Measurements from ENCODE around the gene PLEKHA3. TPM values are rescaled to one million over a fixed set of nuclear protein-coding genes. Genes with fewer than 3 reads are reported as not detected.

PLEKHA3 gene
- total and polyA plus RNA-seq, 10 of the 15 experiments (the other 5 are each of a cell fraction or from before 2014, with no cell fraction given), result 1.4 to 21.1 (median 7.4) TPM

DNA sequence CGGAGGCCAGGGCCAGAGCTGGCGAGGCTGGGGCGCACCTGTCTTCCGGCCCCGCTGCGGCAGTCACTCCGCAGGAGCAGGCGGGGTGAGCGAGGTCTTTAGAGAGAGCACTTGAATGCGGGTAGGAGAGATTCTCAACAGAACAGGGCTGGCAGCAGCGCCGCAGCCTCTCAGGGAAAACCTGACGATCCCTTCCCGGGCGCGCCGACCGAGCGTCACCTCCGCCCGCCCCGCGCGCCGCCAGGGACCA, 29.8 kb upstream of the PLEKHA3 start (continued):
- TF ChIP-seq IKZF1 (conservative IDR thresholded peaks at IDR 0.05), result peak; percentile 81; the same call in 1 of the 2 replicates
- no peak for TF ChIP-seq BMI1 (IDR thresholded peaks at IDR 0.05; ENCODE audit: borderline replicate concordance)
- TF ChIP-seq CREB1 (IDR thresholded peaks at IDR 0.05; ENCODE audit: low read depth), result peak; percentile 70
- TF ChIP-seq MEF2B (IDR thresholded peaks at IDR 0.05; ENCODE audit: partially characterized antibody, poor library complexity, severe bottlenecking), result no peak
- TF ChIP-seq IKZF2 (IDR thresholded peaks at IDR 0.05), result 0 out of 4 replicates have a peak, but pooled peaks of 1 of the 2 experiments have one; percentile 38
- TF ChIP-seq RUNX3 (IDR thresholded peaks at IDR 0.05; ENCODE audit: low read length), result no peak
- TF ChIP-seq KAT2A (conservative IDR thresholded peaks at IDR 0.05; ENCODE audit: control insufficient read depth, low read depth, low read length), result no peak
- TF ChIP-seq BACH1 (IDR thresholded peaks at IDR 0.05; ENCODE audit: borderline replicate concordance), result no peak
- no peak for TF ChIP-seq FOXM1 (IDR thresholded peaks at IDR 0.05; ENCODE audit: low read depth, low read length)

DNA sequence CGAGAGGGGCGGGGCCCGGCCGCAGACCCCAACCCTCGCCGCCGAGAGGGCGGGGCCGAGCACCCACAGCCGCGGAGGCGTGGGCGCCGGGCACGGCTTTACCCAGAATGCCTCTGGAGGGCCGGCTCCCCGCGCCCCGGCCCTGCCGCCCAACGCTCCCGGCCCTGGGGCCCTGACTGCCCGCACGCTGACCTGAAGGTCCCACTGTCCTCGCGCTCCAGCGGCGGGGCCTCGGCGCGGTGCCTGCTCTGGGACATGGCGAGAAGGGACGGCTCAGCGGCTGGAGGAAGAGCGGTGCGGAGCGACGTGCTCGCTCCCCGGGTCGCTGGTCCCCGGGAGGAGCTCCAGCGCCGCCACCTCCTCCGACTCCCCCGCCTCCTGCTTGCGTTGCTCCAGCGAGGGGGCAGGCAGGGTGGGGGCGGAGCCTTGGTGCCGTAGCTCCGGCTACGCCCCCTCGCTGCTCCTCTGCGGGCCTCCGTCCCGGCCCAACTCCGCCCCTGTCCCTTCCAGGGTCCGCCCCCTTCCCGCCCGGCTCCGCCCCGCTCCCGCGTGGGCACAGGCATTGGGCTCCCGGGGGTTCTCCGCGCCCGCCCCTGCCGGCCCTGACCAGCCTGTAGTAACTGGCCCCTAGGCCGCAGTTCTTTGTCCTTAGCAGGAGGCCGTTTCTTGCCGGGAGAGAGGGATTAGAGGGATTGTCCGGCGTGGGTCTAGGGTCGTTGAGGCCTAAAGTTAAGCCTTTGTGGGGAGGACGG, 29.3 kb upstream of the PLEKHA3 start, which contains the start of the genes PJVK and PRKRA:
Gene PJVK (plus strand): TSS at position 605 of the 752 bp plus-strand sequence. CDS start 2,032 bp downstream, outside the sequence.
Gene PRKRA (minus strand): TSS at position 402 of the 752 bp plus-strand sequence. CDS start 145 bp downstream, at position 257.
- ChIA-PET SMC1A (ENCODE audit: uncharacterized antibody, unreplicated experiment) (interaction anchor here (0.9 to 4.7 kb wide), 7 partner anchors 13 to 77 kb away, joined by 3 to 24 read pairs (median 7); no protein-coding TSS in a partner anchor), POLR2A (interaction anchor here (0.9 to 3.2 kb wide), 9 partner anchors 8 to 77 kb away, joined by 3 to 21 read pairs (median 4); no protein-coding TSS in a partner anchor), CTCF (interaction anchor here (0.7 to 5.5 kb wide), 8 partner anchors 10 to 571 kb away, joined by 3 to 41 read pairs (median 4); no protein-coding TSS in a partner anchor), RAD21 (ENCODE audit: unreplicated experiment) (interaction anchor here (0.8 to 3.5 kb wide), 7 partner anchors 18 to 76 kb away, joined by 3 to 26 read pairs (median 6); no protein-coding TSS in a partner anchor)
- Histone ChIP-seq H3K4me3 (peak within 1 kb of the TSS; percentile 94), H3K36me3 (ENCODE audit: control insufficient read depth in 2 of 2, insufficient read depth in 2 of 2, low read length in 1 of 2) (peaks cover 0 to 14% of the 10 kb centered on the region in 2 experiments; a peak in 2 of 4 replicates), H3K79me2 (ENCODE audit: control insufficient read depth, insufficient read depth, low read length) (peaks cover 28% of the 10 kb centered on the region), H3K9me3 (replicated peaks; ENCODE audit: control insufficient read depth, insufficient read depth, low read length) (no peaks in the 10 kb centered on the region), H3K27me3 (replicated peaks in 1 of 2; ENCODE audit: control insufficient read depth in 2 of 2, insufficient read depth in 2 of 2, low read length in 1 of 2) (no peaks in the 10 kb centered on the region), H2AFZ (ENCODE audit: control insufficient read depth, low read depth, low read length) (peak within 1 kb of the TSS; percentile 95), H3K9ac (ENCODE audit: control insufficient read depth, insufficient read depth, low read length) (peak within 1 kb of the TSS; percentile 99), H4K20me1 (ENCODE audit: control insufficient read depth, insufficient read depth) (no peaks in the 10 kb centered on the region), H3K27ac (ENCODE audit: control insufficient read depth, insufficient read depth) (peak within 1 kb of the TSS; percentile 94), H3K4me1 (ENCODE audit: control insufficient read depth, insufficient read depth, low read length) (peaks cover 9% of the 10 kb centered on the region), H3K4me2 (ENCODE audit: control insufficient read depth, insufficient read depth) (peak within 1 kb of the TSS; percentile 97)
- in situ Hi-C loops (cut with MboI), result no loop called here
- under 1% methylated on average over 72 of the region's 76 CpGs for WGBS (ENCODE audit: insufficient coverage, insufficient replicate concordance, low lambda C conversion rate, missing lambda C conversion rate)
- peak; percentile 91 for ATAC-seq
- intact Hi-C loops (cut with micrococcal nuclease; ENCODE audit: unreplicated experiment), result loop anchor here (1.0 kb wide), 2 partner anchors 27 to 37 kb away; partner anchors contain the start of gene FKBP7
- FAIRE-seq, result peak; percentile 57
- BruUV-seq (replicated peaks), result no TSS peak
- DNase-seq (ENCODE audit: low read depth, low spot score), result peak; percentile 81
- TF ChIP-seq, protein P1, sequence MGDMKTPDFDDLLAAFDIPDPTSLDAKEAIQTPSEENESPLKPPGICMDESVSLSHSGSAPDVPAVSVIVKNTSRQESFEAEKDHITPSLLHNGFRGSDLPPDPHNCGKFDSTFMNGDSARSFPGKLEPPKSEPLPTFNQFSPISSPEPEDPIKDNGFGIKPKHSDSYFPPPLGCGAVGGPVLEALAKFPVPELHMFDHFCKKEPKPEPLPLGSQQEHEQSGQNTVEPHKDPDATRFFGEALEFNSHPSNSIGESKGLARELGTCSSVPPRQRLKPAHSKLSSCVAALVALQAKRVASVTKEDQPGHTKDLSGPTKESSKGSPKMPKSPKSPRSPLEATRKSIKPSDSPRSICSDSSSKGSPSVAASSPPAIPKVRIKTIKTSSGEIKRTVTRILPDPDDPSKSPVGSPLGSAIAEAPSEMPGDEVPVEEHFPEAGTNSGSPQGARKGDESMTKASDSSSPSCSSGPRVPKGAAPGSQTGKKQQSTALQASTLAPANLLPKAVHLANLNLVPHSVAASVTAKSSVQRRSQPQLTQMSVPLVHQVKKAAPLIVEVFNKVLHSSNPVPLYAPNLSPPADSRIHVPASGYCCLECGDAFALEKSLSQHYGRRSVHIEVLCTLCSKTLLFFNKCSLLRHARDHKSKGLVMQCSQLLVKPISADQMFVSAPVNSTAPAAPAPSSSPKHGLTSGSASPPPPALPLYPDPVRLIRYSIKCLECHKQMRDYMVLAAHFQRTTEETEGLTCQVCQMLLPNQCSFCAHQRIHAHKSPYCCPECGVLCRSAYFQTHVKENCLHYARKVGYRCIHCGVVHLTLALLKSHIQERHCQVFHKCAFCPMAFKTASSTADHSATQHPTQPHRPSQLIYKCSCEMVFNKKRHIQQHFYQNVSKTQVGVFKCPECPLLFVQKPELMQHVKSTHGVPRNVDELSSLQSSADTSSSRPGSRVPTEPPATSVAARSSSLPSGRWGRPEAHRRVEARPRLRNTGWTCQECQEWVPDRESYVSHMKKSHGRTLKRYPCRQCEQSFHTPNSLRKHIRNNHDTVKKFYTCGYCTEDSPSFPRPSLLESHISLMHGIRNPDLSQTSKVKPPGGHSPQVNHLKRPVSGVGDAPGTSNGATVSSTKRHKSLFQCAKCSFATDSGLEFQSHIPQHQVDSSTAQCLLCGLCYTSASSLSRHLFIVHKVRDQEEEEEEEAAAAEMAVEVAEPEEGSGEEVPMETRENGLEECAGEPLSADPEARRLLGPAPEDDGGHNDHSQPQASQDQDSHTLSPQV (IDR thresholded peaks at IDR 0.05), result no peak
- 0 out of 2 replicates have a peak, but pooled peaks have one; percentile 37 for TF ChIP-seq CHD1 (IDR thresholded peaks at IDR 0.05; ENCODE audit: low read depth, low read length)
- TF ChIP-seq RELA (IDR thresholded peaks at IDR 0.05; ENCODE audit: borderline replicate concordance, partially characterized antibody), result peak; percentile 53
- TF ChIP-seq, protein P2, sequence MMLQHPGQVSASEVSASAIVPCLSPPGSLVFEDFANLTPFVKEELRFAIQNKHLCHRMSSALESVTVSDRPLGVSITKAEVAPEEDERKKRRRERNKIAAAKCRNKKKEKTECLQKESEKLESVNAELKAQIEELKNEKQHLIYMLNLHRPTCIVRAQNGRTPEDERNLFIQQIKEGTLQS (IDR thresholded peaks at IDR 0.05; ENCODE audit: borderline replicate concordance, extremely low read depth, low read depth, low read length), result no peak
- no peak for TF ChIP-seq ATF7 (IDR thresholded peaks at IDR 0.05; ENCODE audit: low read depth)
- no peak for TF ChIP-seq CEBPB (IDR thresholded peaks at IDR 0.05; ENCODE audit: borderline replicate concordance in 1 of 2, low read depth in 2 of 2, low read length in 2 of 2)
- peak; percentile 95 for TF ChIP-seq HDGF (IDR thresholded peaks at IDR 0.05)
- no peak for TF ChIP-seq CBX3 (IDR thresholded peaks at IDR 0.05; ENCODE audit: borderline replicate concordance, low read depth)
- TF ChIP-seq RB1 (IDR thresholded peaks at IDR 0.05; ENCODE audit: borderline replicate concordance), result peak; percentile 16; the same call in 1 of the 2 replicates
- peak; percentile 54 to 92; a peak in 3 of 4 replicates for TF ChIP-seq BHLHE40 (IDR thresholded peaks at IDR 0.05; ENCODE audit: borderline replicate concordance in 1 of 2, low read depth in 2 of 2, low read length in 1 of 2)

Measured in GM12878 (cell line).